ENCODE measurements around the gene USP15. TPM values are rescaled to one million over a fixed set of nuclear protein-coding genes. Genes with fewer than 3 reads are reported as not detected.
"Not testable (repeated sequence)": the region's sequence is repeated elsewhere in the genome, so short reads cannot be mapped to it uniquely, and the experiment has no call there.

USP15 gene
- total RNA-seq, 2 experiments from 2014 or later, result 87.2 to 98.0 TPM

DNA sequence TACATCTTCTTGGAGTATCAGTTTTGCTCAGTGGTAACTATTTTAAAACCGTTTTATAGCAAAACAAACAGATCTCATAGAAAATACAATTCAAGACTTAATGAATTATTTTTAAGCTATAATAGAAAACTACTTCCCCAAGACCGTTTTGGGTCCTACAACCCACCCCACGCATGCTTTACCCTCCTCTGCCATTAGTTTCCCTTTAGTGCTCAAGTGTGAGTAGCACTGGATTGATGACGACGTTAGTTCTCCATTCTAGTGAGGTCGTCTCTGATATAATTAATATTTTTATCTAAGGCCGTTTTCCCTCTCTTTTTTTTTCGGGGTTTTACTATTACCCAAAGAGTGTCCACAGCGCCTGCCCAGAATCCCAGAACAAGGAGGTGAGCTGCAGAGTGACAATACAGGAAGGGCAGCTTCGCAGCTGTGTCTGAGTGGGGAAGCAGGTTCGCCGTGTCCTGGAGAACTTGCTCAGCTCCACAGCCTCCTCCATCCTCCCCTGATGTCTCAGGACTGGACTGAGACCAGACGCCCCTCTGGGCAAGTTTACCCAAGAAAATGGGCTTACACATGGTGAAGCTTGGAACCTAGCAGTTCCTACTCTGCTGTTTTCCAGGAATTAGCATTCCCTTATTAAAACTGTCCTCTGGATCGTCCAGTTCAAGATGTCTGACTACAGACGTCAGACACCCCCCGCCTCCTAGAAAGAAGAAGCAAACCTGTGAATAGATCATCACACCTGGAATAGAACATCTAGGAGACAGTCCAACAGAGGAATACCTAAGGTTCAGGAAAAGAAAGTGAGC lies 174.5 kb downstream of the USP15 start:
- Mint-ChIP-seq H3K36me3 (ENCODE audit: low read depth) (no peaks in the 10 kb centered on the region), H3K9me3 (ENCODE audit: low read depth) (no peaks in the 10 kb centered on the region), H3K4me1 (peaks cover 13% of the 10 kb centered on the region), H3K27ac (no peak overlapping the region), H3K27me3 (peaks cover 21% of the 10 kb centered on the region), H3K4me3 (peak overlapping the region; percentile 67)
- CTCF ChIA-PET, result interaction anchor here (0.6 to 6.1 kb wide), 17 partner anchors 9 to 380 kb away, joined by 3 to 106 read pairs (median 4); partner anchors contain the start of genes MON2 and USP15
- intact Hi-C loops (cut with DNase I, micrococcal nuclease), result loop anchor here (5.0 kb wide), 3 partner anchors 133 to 378 kb away; no protein-coding TSS in a partner anchor
- POLR2A ChIA-PET, result interaction anchor here (0.5 to 0.6 kb wide), 2 partner anchors 267 to 360 kb away, joined by 3 read pairs; no protein-coding TSS in a partner anchor
- no peak for ATAC-seq
- DNase-seq, result peak; percentile 9

DNA sequence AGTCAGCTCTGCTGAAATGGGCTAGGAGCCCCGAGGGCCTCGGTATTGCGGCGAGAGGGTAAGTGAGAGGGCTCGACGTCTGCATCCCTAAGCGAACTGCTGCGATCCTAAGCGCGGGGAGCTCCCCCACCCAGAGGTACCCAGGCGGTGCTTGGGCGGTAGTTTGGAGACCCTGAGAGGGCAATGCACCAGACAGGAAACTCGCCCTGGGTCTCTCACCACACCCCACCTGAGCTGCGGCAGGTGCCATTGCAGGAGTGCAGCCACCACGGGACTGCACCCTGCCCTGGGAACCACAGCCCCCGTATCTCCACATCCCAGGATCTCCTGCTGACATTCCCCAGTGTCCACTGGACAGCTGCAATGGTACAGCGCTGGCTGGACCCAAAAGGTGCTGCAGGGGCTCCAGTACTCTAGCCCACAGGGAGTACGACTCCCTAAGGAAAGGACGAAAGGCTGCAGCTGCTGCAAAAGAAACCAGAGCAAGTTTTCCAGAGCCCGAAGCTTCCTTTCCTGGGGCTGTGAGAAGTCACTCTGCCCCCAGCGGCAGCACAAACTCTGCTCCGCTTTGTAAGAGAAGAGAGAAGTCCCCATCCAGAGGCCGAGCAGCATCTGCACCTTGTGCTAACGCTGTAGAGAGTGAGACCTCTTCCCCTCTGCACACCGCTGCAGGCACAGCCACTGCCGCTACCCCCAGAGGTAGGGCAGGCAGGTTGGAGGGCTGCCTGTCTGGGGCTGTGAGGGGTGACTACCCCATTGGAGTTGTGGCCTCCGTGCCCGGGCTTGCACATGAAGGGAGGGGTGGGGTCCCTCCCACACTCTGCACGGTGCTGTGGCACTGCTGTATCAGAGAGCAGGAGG lies 175.3 kb downstream of the USP15 start:
- Mint-ChIP-seq H3K27me3 (peaks cover 19% of the 10 kb centered on the region), H3K4me3 (peak overlapping the region; percentile 67), H3K36me3 (ENCODE audit: low read depth) (no peaks in the 10 kb centered on the region), H3K27ac (no peak overlapping the region), H3K9me3 (ENCODE audit: low read depth) (no peaks in the 10 kb centered on the region), H3K4me1 (peaks cover 13% of the 10 kb centered on the region)
- intact Hi-C loops (cut with DNase I, micrococcal nuclease), result loop anchor here (2.0 to 5.0 kb wide), 4 partner anchors 132 to 633 kb away; no protein-coding TSS in a partner anchor
- ChIA-PET POLR2A (interaction anchor here (0.5 kb wide), 1 partner anchor 359 kb away, joined by 3 read pairs; no protein-coding TSS in a partner anchor), CTCF (interaction anchor here (0.5 to 6.1 kb wide), 26 partner anchors 8 to 685 kb away, joined by 3 to 106 read pairs (median 4); partner anchors contain the start of genes MON2 and USP15)
- peak; percentile 85 for ATAC-seq
- peak; percentile 68 for DNase-seq

DNA sequence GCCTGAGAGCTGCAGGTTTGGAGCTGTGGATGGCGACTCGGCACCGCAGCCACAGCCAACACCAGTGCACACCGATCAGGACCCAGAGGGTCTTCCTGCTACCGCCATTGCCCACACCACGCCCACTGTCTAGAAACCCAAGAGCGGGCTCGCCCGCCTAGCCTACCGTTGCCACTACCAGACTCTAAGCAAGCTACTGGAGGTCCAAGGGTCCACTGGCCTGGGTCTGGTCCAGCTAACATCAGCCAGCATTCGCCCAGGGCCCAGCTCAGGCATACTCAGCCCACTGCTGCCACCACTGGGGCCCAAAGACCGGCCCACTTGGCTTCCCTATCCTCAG lies 175.9 kb downstream of the USP15 start:
- DNase-seq (no peak), ATAC-seq (no peak)
- Mint-ChIP-seq H3K4me1 (peaks cover 13% of the 10 kb centered on the region), H3K9me3 (ENCODE audit: low read depth) (peaks cover 6% of the 10 kb centered on the region), H3K36me3 (ENCODE audit: low read depth) (no peaks in the 10 kb centered on the region), H3K27me3 (peaks cover 15% of the 10 kb centered on the region), H3K4me3 (no peak overlapping the region), H3K27ac (no peak overlapping the region)
- intact Hi-C loops (cut with DNase I, micrococcal nuclease), result loop anchor here (2.0 to 5.0 kb wide), 4 partner anchors 131 to 633 kb away; no protein-coding TSS in a partner anchor
- ChIA-PET POLR2A (no interaction called here), CTCF (interaction anchor here (0.6 to 6.1 kb wide), 16 partner anchors 11 to 684 kb away, joined by 3 to 106 read pairs (median 4); partner anchors contain the start of gene MON2)

DNA sequence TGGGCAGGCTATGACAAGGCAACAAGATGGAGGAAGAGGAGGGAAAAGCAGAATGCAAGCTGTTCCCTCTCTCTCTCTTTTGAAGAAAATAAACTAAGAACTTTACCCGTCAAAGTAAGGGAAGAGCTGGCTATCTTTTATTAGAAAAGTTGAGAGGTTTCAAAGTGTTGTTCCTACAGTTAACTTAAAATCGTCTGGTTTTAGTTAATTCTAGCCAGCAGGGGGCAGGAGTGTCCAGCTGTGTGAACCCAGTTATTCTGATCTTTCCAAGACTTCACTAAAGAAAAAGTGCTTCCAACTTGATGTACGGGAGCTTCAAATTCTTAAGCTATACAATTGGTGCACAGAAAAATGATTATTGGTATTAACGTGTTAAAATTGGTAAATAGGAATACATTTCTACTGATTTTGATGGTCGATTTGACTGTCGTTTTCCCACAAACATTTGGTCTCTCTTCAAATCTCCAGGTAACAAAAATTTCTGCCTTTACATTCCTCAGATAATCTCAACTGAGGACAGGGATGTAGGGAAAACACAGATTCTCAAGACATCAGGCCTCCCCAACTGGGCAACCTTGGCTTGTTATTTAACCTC lies 178.0 kb downstream of the USP15 start:
- H3K9me3 Mint-ChIP-seq (ENCODE audit: low read depth), result peaks cover 17% of the 10 kb centered on the region
- peaks cover 13% of the 10 kb centered on the region for H3K4me1 Mint-ChIP-seq
- peaks cover 1% of the 10 kb centered on the region for H3K36me3 Mint-ChIP-seq (ENCODE audit: low read depth)
- no peak overlapping the region for H3K27ac Mint-ChIP-seq
- DNase-seq (peak; percentile 69), ATAC-seq (no peak)
- no peak overlapping the region for H3K4me3 Mint-ChIP-seq
- ChIA-PET POLR2A (no interaction called here), CTCF (interaction anchor here (0.6 to 6.1 kb wide), 30 partner anchors 9 to 375 kb away, joined by 3 to 106 read pairs (median 4); partner anchors contain the start of gene MON2)
- peaks cover 12% of the 10 kb centered on the region for H3K27me3 Mint-ChIP-seq
- intact Hi-C loops (cut with DNase I, micrococcal nuclease), result loop anchor here (1.0 to 5.0 kb wide), 7 partner anchors 85 to 375 kb away; no protein-coding TSS in a partner anchor

DNA sequence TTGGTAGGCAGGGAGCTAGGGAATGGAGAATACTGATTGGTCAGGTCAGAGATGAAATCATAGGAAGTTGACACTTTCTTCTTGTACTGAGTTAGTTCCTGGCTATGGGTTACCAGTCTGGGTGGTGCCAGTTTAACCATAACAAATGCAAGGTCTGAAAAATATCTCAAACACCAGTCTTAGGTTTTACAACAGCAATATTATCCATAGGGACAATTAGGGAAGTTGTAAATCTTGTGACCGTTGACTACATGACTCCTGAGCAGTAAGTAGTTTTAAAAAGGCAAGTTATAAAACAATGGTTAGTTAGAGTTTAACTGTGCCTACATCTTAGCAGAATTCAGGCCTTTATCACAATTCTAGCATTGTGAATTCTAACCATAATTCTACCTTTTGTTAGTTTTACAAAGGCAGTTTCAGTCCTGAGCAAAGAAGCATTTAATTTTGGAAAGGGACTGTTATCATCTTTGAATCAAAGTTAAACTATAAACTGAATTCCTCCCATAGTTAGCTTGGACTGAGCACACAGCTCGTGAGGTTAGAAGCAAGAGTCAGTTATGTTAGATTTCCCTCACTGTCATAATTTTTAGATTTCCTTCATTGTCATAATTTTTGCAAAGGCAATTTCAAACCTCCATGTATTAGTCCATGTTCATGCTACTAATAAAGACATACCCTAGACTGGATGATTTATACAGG lies 186.7 kb downstream of the USP15 start:
- peaks cover 4% of the 10 kb centered on the region for H3K36me3 Mint-ChIP-seq (ENCODE audit: low read depth)
- ChIA-PET POLR2A (no interaction called here), CTCF (interaction anchor here (1.0 to 2.3 kb wide), 3 partner anchors 9 to 348 kb away, joined by 3 to 16 read pairs (median 6); no protein-coding TSS in a partner anchor)
- H3K4me1 Mint-ChIP-seq, result no peaks in the 10 kb centered on the region
- peaks cover 18% of the 10 kb centered on the region for H3K9me3 Mint-ChIP-seq (ENCODE audit: low read depth)
- DNase-seq (no peak), ATAC-seq (no peak)
- H3K27ac Mint-ChIP-seq, result no peak overlapping the region
- peaks cover 2% of the 10 kb centered on the region for H3K27me3 Mint-ChIP-seq
- no peak overlapping the region for H3K4me3 Mint-ChIP-seq
- intact Hi-C loops (cut with DNase I, micrococcal nuclease), result no loop called here

DNA sequence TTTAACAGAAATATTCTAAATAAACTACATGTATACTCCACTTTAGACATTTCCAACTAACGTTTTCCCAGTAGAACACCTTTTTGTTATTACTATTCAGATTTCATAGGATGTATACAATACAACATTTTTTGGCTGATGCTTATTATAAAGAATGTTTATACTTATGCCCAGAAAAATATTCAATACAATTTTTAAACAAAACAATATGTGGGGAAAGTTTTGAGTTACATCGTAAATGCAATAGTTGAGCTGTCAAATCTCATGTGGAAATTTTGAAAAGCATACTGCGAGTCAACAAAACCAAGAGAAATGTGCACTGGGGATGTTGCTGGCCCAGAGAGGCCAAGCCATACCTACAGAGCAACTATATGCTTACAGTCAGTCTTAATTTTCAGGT lies 188.2 kb downstream of the USP15 start:
- Mint-ChIP-seq H3K27me3 (peaks cover 6% of the 10 kb centered on the region), H3K9me3 (ENCODE audit: low read depth) (peaks cover 10% of the 10 kb centered on the region), H3K4me3 (no peak overlapping the region), H3K36me3 (ENCODE audit: low read depth) (peaks cover 3% of the 10 kb centered on the region), H3K27ac (no peak overlapping the region), H3K4me1 (no peaks in the 10 kb centered on the region)
- ATAC-seq (no peak), DNase-seq (no peak)
- ChIA-PET CTCF (interaction anchor here (1.9 kb wide), 1 partner anchor 346 kb away, joined by 6 read pairs; no protein-coding TSS in a partner anchor), POLR2A (no interaction called here)
- intact Hi-C loops (cut with DNase I, micrococcal nuclease), result no loop called here

DNA sequence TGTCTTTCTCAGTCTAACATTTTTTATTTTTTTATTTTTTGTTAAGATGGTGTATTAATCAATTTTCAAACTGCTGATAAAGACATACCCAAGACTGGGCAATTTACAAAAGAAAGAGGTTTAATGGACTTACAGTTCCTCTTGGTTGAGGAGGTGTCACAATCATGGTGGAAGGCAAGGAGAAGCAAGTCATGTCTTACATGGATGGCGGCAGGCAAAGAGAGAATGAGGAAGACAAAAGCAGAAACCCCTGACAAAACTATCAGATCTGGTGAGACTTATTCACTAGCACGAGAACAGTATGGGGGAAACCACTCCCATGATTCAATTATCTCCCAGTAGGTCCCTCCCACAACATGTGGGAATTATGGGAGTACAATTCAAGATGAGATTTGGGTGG lies 195.2 kb downstream of the USP15 start:
- H3K27me3 Mint-ChIP-seq, result peaks cover 13% of the 10 kb centered on the region
- DNase-seq; H3K27ac Mint-ChIP-seq; H3K36me3 Mint-ChIP-seq (ENCODE audit: low read depth); POLR2A ChIA-PET; H3K4me1 Mint-ChIP-seq; H3K4me3 Mint-ChIP-seq; intact Hi-C loops (cut with DNase I, micrococcal nuclease); ATAC-seq; H3K9me3 Mint-ChIP-seq (ENCODE audit: low read depth): not testable (repeated sequence)
- CTCF ChIA-PET, result interaction anchor here (0.7 to 3.1 kb wide), 2 partner anchors 11 to 356 kb away, joined by 3 to 11 read pairs; partner anchors contain the start of gene MON2

DNA sequence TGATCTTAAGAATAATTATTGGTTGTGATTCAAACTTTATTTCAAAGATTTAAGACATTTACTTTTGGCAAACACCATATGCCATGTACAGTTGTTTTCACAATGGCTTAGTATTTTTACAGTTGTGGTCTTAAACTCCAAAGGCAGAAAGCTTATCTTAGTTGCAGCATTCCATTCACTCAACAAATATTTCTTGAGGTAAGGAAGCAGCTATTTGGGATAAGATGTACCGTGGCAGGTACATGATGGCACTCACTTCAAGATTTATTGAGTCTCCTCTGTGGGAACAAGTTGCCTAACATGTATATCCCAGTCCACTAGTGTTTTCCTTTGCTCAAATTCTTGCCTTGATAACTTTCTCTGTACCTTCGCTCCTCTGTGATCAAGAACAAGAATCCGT lies 198.4 kb downstream of the USP15 start:
- DNase-seq (no peak), ATAC-seq (no peak)
- H3K4me1 Mint-ChIP-seq, result no peaks in the 10 kb centered on the region
- peaks cover 11% of the 10 kb centered on the region for H3K27me3 Mint-ChIP-seq
- no peaks in the 10 kb centered on the region for H3K36me3 Mint-ChIP-seq (ENCODE audit: low read depth)
- POLR2A ChIA-PET, result no interaction called here
- H3K9me3 Mint-ChIP-seq (ENCODE audit: low read depth), result peaks cover 11% of the 10 kb centered on the region
- intact Hi-C loops (cut with DNase I, micrococcal nuclease), result no loop called here
- H3K27ac Mint-ChIP-seq, result no peak overlapping the region
- H3K4me3 Mint-ChIP-seq, result no peak overlapping the region
- CTCF ChIA-PET, result interaction anchor here (0.6 to 3.1 kb wide), 4 partner anchors 8 to 364 kb away, joined by 3 to 11 read pairs (median 3); partner anchors contain the start of gene MON2

DNA sequence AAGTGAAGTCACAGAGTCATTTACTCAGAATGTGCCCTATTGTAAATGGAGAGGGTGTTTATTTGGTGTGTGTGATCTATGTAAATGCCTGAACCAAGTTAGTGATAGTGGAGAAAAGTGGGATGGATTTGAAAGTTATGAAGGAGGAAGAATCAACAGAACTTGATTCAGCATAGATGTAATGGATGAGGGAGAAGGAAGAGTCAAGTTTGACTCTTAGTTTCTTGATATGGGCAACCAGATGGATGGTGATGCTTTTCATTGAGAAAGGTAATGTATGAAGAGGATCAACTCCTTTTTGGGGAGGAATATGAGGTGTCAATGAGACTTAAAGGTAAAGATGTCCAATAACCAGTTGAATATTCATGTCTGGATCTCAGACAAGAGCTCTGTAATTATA lies 199.8 kb downstream of the USP15 start:
- Mint-ChIP-seq H3K27me3 (peaks cover 13% of the 10 kb centered on the region), H3K27ac (no peak overlapping the region), H3K4me3 (no peak overlapping the region), H3K4me1 (no peaks in the 10 kb centered on the region), H3K36me3 (ENCODE audit: low read depth) (no peaks in the 10 kb centered on the region), H3K9me3 (ENCODE audit: low read depth) (peaks cover 14% of the 10 kb centered on the region)
- ATAC-seq (no peak), DNase-seq (no peak)
- intact Hi-C loops (cut with DNase I, micrococcal nuclease), result no loop called here
- POLR2A ChIA-PET, result no interaction called here
- CTCF ChIA-PET, result no interaction called here

DNA sequence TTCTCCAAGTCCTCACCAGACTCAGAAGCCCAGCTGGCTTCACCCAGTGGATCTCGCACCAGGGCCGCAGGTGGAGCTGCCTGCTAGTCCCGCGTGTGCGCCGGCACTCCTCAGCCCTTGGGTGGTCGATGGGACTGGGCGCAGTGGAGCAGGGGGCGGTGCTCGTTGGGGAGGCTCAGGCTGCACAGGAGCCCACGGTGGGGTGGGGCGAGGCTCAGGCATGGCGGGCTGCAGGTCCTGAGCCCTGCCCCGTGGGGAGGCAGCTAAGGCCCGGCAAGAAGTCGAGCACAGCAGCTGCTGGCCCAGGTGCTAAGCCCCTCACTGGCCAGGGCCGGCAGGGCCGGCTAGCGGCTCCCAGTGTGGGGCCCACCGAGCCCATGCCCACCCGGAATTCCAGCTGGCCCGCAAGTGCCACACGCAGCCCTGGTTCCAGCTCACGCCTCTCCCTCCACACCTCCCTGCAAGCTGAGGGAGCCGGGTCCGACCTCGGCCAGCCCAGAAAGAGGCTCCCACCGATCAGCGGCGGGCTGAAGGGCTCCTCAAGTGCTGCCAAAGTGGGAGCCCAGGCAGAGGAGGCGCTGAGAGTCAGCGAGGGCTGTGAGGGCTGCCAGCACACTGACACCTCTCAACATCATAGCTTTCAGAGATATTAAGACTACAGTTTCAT lies 201.1 kb downstream of the USP15 start:
- H3K27ac Mint-ChIP-seq; ATAC-seq; H3K27me3 Mint-ChIP-seq; H3K4me1 Mint-ChIP-seq; DNase-seq; intact Hi-C loops (cut with DNase I, micrococcal nuclease); H3K4me3 Mint-ChIP-seq; H3K36me3 Mint-ChIP-seq (ENCODE audit: low read depth): not testable (repeated sequence)
- ChIA-PET CTCF (interaction anchor here (0.7 to 1.0 kb wide), 4 partner anchors 11 to 25 kb away, joined by 3 to 4 read pairs (median 4); no protein-coding TSS in a partner anchor), POLR2A (interaction anchor here (0.7 kb wide), 1 partner anchor 116 kb away, joined by 3 read pairs; no protein-coding TSS in a partner anchor)
- peaks cover 11% of the 10 kb centered on the region for H3K9me3 Mint-ChIP-seq (ENCODE audit: low read depth)
